H9 (cell line): Measurements from ENCODE around the gene KDM2B. TPM values are rescaled to one million over a fixed set of nuclear protein-coding genes. Genes with fewer than 3 reads are reported as not detected.

ENCODE experiments used
- DNase-seq: peaks from one replicate; pipeline ENCODE4 v3.0.0-alpha.2; 2017
- H2AFZ ChIP-seq: one replicate; pipeline ENCODE4 v1.6.1; 2013; ENCODE audit warnings: mild to moderate bottlenecking, low read length, control low read depth, moderate library complexity
- H2AK5ac ChIP-seq: 2 replicates; pipeline ENCODE4 v1.6.1; 2013; ENCODE audit warnings: low read length, control low read depth, mixed read lengths; ENCODE audit not compliant: insufficient read length
- H2BK120ac ChIP-seq: one replicate; pipeline ENCODE4 v1.6.1; 2013; ENCODE audit warnings: low read depth, mild to moderate bottlenecking, low read length, control low read depth, inconsistent platforms; ENCODE audit not compliant: poor library complexity, severe bottlenecking
- H2BK12ac ChIP-seq: 2 replicates; pipeline ENCODE4 v1.6.1; 2013; ENCODE audit warnings: low read length, control low read depth, mixed read lengths, low read depth; ENCODE audit not compliant: insufficient read length
- H2BK15ac ChIP-seq: 2 replicates; pipeline ENCODE4 v1.6.1; 2013; ENCODE audit warnings: low read depth, low read length, control low read depth
- H2BK20ac ChIP-seq: one replicate; pipeline ENCODE4 v1.6.1; 2013; ENCODE audit warnings: low read depth, mild to moderate bottlenecking, low read length, control low read depth, inconsistent platforms; ENCODE audit not compliant: poor library complexity, severe bottlenecking
- H2BK5ac ChIP-seq: 2 replicates; pipeline ENCODE4 v1.6.1; 2013; ENCODE audit warnings: low read length, control low read depth, mixed read lengths; ENCODE audit not compliant: insufficient read length
- H3K14ac ChIP-seq: 2 replicates; pipeline ENCODE4 v1.6.1; 2013; ENCODE audit warnings: low read length, control low read depth; ENCODE audit not compliant: insufficient read depth
- H3K18ac ChIP-seq: 2 replicates; pipeline ENCODE4 v1.6.1; 2013; ENCODE audit warnings: low read depth, mild to moderate bottlenecking, mixed read lengths, low read length, control low read depth; ENCODE audit not compliant: insufficient read length
- H3K23ac ChIP-seq: 2 replicates; pipeline ENCODE4 v1.6.1; 2013; ENCODE audit warnings: low read length, control low read depth, mixed read lengths, low read depth; ENCODE audit not compliant: insufficient read length
- H3K23me2 ChIP-seq: 2 replicates; pipeline ENCODE4 v1.6.1; 2013; ENCODE audit warnings: low read depth, mild to moderate bottlenecking, mixed read lengths, low read length, control low read depth; ENCODE audit not compliant: insufficient read length, poor library complexity, severe bottlenecking
- H3K27ac ChIP-seq: 2 replicates; pipeline ENCODE4 v1.5.1; 2013; ENCODE audit warnings: low read length, control low read depth, mixed read lengths, low read depth; ENCODE audit not compliant: insufficient read length
- H3K27me3 ChIP-seq: 2 replicates; pipeline ENCODE4 v1.6.1; 2013; ENCODE audit warnings: low read length, control low read depth, inconsistent platforms; ENCODE audit not compliant: insufficient read depth
- H3K4ac ChIP-seq: 2 replicates; pipeline ENCODE4 v1.6.1; 2013; ENCODE audit warnings: low read depth, mild to moderate bottlenecking, control low read depth, inconsistent platforms, low read length, moderate library complexity
- H3K4me1 ChIP-seq: 2 replicates; pipeline ENCODE4 v1.6.1; 2013; ENCODE audit warnings: low read length, control low read depth, inconsistent platforms; ENCODE audit not compliant: insufficient read depth
- H3K4me2 ChIP-seq: 2 replicates; pipeline ENCODE4 v1.6.1; 2013; ENCODE audit warnings: low read length, control low read depth, mixed read lengths; ENCODE audit not compliant: insufficient read length, insufficient read depth
- H3K56ac ChIP-seq: 2 replicates; pipeline ENCODE4 v1.6.1; 2013; ENCODE audit warnings: low read depth, mild to moderate bottlenecking, mixed read lengths, low read length, control low read depth; ENCODE audit not compliant: insufficient read length
- H3K79me1 ChIP-seq: 2 replicates; pipeline ENCODE4 v1.6.1; 2013; ENCODE audit warnings: low read depth, mild to moderate bottlenecking, moderate library complexity, low read length, control low read depth, inconsistent platforms; ENCODE audit not compliant: insufficient read depth, poor library complexity, severe bottlenecking
- H3K79me2 ChIP-seq: 2 replicates; pipeline ENCODE4 v1.6.1; 2013; ENCODE audit warnings: low read length, control low read depth, inconsistent platforms; ENCODE audit not compliant: insufficient read depth
- H3K9ac ChIP-seq: 2 replicates; pipeline ENCODE4 v1.6.1; 2013; ENCODE audit warnings: low read length, control low read depth, mixed read lengths; ENCODE audit not compliant: insufficient read length; ENCODE audit errors: extremely low read depth
- H3K9me3 ChIP-seq: one replicate; pipeline ENCODE4 v1.6.1; 2013; ENCODE audit warnings: low read depth, low read length, inconsistent platforms; ENCODE audit not compliant: control insufficient read depth
- H3T11ph ChIP-seq: one replicate; pipeline ENCODE4 v1.6.1; 2013; ENCODE audit warnings: mild to moderate bottlenecking, low read length, control low read depth, inconsistent platforms
- H4K20me1 ChIP-seq: one replicate; pipeline ENCODE4 v1.6.1; 2013; ENCODE audit not compliant: control insufficient read depth, insufficient read length, insufficient read depth
- H4K5ac ChIP-seq: 2 replicates; pipeline ENCODE4 v1.6.1; 2013; ENCODE audit warnings: low read depth, mild to moderate bottlenecking, mixed read lengths, low read length, control low read depth; ENCODE audit not compliant: insufficient read length
- H4K8ac ChIP-seq: replicated peaks from 2 replicates; pipeline ENCODE4 v1.6.1; 2013; ENCODE audit warnings: low read length, control low read depth, mixed read lengths, low read depth; ENCODE audit not compliant: insufficient read length
- H4K91ac ChIP-seq: 2 replicates; pipeline ENCODE4 v1.6.1; 2013; ENCODE audit warnings: low read depth, mild to moderate bottlenecking, moderate library complexity, mixed read lengths, low read length, control low read depth; ENCODE audit not compliant: insufficient read length
- H3K27ac Mint-ChIP-seq, 3 experiments: 2 replicates in 2 of 3; 3 replicates in 1 of 3; pipeline ENCODE4 v1.8.0; 2020 to 2021; ENCODE audit warnings: mixed read lengths in 3 of 3, mild to moderate bottlenecking in 1 of 3, moderate library complexity in 1 of 3
- H3K27me3 Mint-ChIP-seq: 2 replicates; pipeline ENCODE4 v1.8.0; 2021; ENCODE audit warnings: low read depth, mild to moderate bottlenecking, moderate library complexity, mixed read lengths
- H3K36me3 Mint-ChIP-seq, 3 experiments: 2 replicates in 2 of 3; 3 replicates in 1 of 3; pipeline ENCODE4 v1.8.0; 2020 to 2021; ENCODE audit warnings: low read depth in 3 of 3, mixed read lengths in 3 of 3; ENCODE audit not compliant: insufficient read depth in 1 of 3
- H3K4me1 Mint-ChIP-seq, 2 experiments: 2 replicates each; pipeline ENCODE4 v1.8.0; 2020; ENCODE audit warnings: mixed read lengths in 2 of 2
- H3K4me3 Mint-ChIP-seq, 2 experiments: 2 replicates in 1 of 2; 3 replicates in 1 of 2; pipeline ENCODE4 v1.8.0; 2020 to 2021; ENCODE audit warnings: mild to moderate bottlenecking in 2 of 2, mixed read lengths in 2 of 2, moderate library complexity in 1 of 2
- H3K9me3 Mint-ChIP-seq, 2 experiments: 2 replicates in 1 of 2; 3 replicates in 1 of 2; pipeline ENCODE4 v1.8.0; 2020; ENCODE audit warnings: mild to moderate bottlenecking in 2 of 2, mixed read lengths in 2 of 2, moderate library complexity in 1 of 2
- WGBS: extraction: QIAGEN DNeasy Blood & Tissue Kit; methylation state at CpG from one replicate; pipeline ENCODE4 v1.1.7; 2013; ENCODE audit warnings: missing lambda C conversion rate, low lambda C conversion rate, mixed read lengths; ENCODE audit not compliant: insufficient read length; ENCODE audit errors: extremely low coverage; 5-methylcytosine and 5-hydroxymethylcytosine counted together
- total RNA-seq: library from RNA; stranded (reverse); gene quantifications from 2 replicates; pipeline ENCODE4 v1.2.1, GENCODE V29; 2021
- TF ChIP-seq, protein P1 (sequence below): fragments of 200-600 bp; sonication (generic); conservative IDR thresholded peaks from 3 replicates; pipeline ENCODE4 v1.8.0; 2021; ENCODE audit warnings: antibody characterized with exemption, mild to moderate bottlenecking

KDM2B gene
- total RNA-seq, 1 experiment from 2014 or later = 143 TPM

DNA sequence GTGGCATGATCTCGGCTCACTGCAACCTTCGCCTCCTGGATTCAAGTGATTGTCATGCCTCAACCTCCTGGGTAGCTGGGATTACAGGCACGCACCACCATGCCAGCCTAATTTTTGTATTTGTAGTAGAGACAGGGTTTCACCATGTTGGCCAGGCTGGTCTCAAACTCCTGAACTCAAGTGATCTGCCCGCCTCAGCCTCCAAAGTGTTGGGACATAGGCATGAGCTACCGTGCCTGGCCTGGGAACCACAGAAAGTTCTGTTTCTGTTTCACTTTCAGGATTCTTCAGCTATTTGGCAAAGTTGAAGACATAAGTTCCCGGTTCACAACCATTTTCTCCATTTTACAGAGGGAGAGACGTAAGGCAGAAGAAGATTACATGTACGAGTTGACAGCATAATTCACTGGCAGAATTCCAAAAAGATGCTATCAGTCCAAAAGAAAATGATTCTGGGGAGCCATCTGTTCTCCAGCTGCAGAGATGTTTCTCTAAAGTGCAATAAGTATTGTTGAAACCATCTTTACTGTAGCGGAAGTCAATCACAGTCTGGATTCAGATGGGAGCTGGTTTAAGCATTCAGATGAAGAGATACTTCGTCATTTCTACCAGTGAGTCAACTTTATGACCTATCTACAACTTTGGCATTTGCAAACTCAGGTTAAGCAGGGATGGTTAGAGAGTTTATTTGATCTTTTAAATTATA lies 189.1 kb downstream of the KDM2B start:
- Histone ChIP-seq H3K9ac (no peak overlapping the region), H3K9me3 (no peaks in the 10 kb centered on the region), H3K27me3 (no peaks in the 10 kb centered on the region), H3K14ac (no peak overlapping the region), H3K18ac (no peak overlapping the region), H2BK120ac (no peak overlapping the region), H4K8ac (no peak overlapping the region), H4K20me1 (no peaks in the 10 kb centered on the region), H3K56ac (no peak overlapping the region), H4K91ac (no peak overlapping the region), H3K23me2 (no peaks in the 10 kb centered on the region), H3T11ph (no peak overlapping the region), H3K23ac (no peak overlapping the region), H3K27ac (no peak overlapping the region), H2BK5ac (no peak overlapping the region), H3K4ac (no peak overlapping the region), H3K79me2 (0 out of 2 replicates have a peak, but pooled peaks cover 2% of the 10 kb centered on the region), H3K4me2 (no peak overlapping the region), H3K79me1 (no peaks in the 10 kb centered on the region), H2AK5ac (no peak overlapping the region), H2BK12ac (no peak overlapping the region), H2BK20ac (no peak overlapping the region), H3K4me1 (peaks cover 4% of the 10 kb centered on the region; the same call in 1 of the 2 replicates), H2BK15ac (no peak overlapping the region), H4K5ac (no peak overlapping the region), H2AFZ (no peak overlapping the region)
- TF ChIP-seq, protein P1, sequence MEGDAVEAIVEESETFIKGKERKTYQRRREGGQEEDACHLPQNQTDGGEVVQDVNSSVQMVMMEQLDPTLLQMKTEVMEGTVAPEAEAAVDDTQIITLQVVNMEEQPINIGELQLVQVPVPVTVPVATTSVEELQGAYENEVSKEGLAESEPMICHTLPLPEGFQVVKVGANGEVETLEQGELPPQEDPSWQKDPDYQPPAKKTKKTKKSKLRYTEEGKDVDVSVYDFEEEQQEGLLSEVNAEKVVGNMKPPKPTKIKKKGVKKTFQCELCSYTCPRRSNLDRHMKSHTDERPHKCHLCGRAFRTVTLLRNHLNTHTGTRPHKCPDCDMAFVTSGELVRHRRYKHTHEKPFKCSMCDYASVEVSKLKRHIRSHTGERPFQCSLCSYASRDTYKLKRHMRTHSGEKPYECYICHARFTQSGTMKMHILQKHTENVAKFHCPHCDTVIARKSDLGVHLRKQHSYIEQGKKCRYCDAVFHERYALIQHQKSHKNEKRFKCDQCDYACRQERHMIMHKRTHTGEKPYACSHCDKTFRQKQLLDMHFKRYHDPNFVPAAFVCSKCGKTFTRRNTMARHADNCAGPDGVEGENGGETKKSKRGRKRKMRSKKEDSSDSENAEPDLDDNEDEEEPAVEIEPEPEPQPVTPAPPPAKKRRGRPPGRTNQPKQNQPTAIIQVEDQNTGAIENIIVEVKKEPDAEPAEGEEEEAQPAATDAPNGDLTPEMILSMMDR = no peak
- peaks cover 2% of the 10 kb centered on the region; the same call in 1 of the 2 replicates for H3K27me3 Mint-ChIP-seq
- H3K9me3 Mint-ChIP-seq = no peaks in the 10 kb centered on the region
- no peak for DNase-seq
- WGBS = no CpG with 5 or more reads among the region's 10 CpGs
- no peaks in the 10 kb centered on the region for H3K36me3 Mint-ChIP-seq
- no peak overlapping the region for H3K27ac Mint-ChIP-seq
- peaks cover 4% of the 10 kb centered on the region in 2 experiments; a peak in 1 of 4 replicates for H3K4me1 Mint-ChIP-seq
- H3K4me3 Mint-ChIP-seq = no peak overlapping the region
